Measurements from ENCODE around the gene ITM2A. TPM values are rescaled to one million over a fixed set of nuclear protein-coding genes. Genes with fewer than 3 reads are reported as not detected.

The ITM2A gene
- total RNA-seq, 1 donor = under 0.01 TPM

GRCh38 chrX:79330022-79330421, 37.1 kb downstream of the ITM2A start:
- no peak overlapping the region for H3K4me3 ChIP-seq (ENCODE audit: low read depth, low read length)
- no peak for TF ChIP-seq CTCF (IDR thresholded peaks at IDR 0.05; ENCODE audit: insufficient read depth, low read depth, low read length)
- no peak for DNase-seq (ENCODE audit: low read depth)

GRCh38 chrX:79325263-79325958, 41.7 kb downstream of the ITM2A start:
- no peak for TF ChIP-seq CTCF (IDR thresholded peaks at IDR 0.05; ENCODE audit: insufficient read depth, low read depth, low read length)
- DNase-seq (ENCODE audit: low read depth) = no peak
- H3K4me3 ChIP-seq (ENCODE audit: low read depth, low read length) = no peak overlapping the region

Other genes with a start within 250 kb of the ITM2A start
- not detected in 2 replicates for gene GPR174, start 222.6 kb downstream of the ITM2A start, total RNA-seq